HEK293 (cell line): ENCODE results near the gene SYTL5.

Experiments used
- ATF2 ChIP-seq: fragments of 450-650 bp; formaldehyde crosslinking; IDR thresholded peaks from 2 replicates; pipeline ENCODE4 v1.5.1; 2016; ENCODE audit warnings: missing biosample characterization, missing genetic modification characterization, low read depth
- CTCF ChIP-seq: fragments of 450-650 bp; formaldehyde crosslinking; IDR thresholded peaks from 2 replicates; pipeline ENCODE4 v1.5.1; 2016; ENCODE audit warnings: missing biosample characterization, missing genetic modification characterization
- HOXA7 ChIP-seq: sonication (generic); formaldehyde crosslinking; IDR thresholded peaks from 2 replicates; pipeline ENCODE4 v1.8.1; 2022; ENCODE audit warnings: missing genetic modification reagents, borderline replicate concordance

DNA sequence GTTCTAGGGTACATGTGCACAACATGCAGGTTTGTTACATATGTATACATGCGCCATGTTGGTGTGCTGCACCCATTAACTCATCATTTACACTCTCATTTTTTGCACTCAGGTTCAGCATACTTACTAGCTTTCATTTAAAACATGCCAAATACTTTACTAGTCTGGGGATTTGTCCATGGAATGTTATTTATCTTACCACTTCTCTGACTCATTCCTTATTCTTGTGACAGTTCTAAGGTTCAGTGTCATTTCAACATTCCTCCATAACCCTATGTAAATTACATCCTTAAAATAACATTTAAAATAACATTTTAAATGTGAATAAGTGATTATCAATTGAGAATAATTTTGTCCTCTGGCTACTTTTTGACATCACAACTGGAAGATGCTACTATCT is 19.5 kb upstream of the SYTL5 start:
- TF ChIP-seq ATF2 (tag by site-specific recombination) = no peak
- no peak for TF ChIP-seq CTCF (tag by site-specific recombination)
- TF ChIP-seq HOXA7 (CRISPR knock-in tag) = no peak
